ENCODE data around the gene TP73. TPM values are rescaled to one million over a fixed set of nuclear protein-coding genes. Genes with fewer than 3 reads are reported as not detected.

The TP73 gene
- polyA plus RNA-seq, 1 donor from 2014 or later = 0.88 TPM

- no peaks in the 10 kb centered on the region for H3K9me3 Mint-ChIP-seq
- no peak overlapping the region for H3K27ac Mint-ChIP-seq
- H3K27me3 Mint-ChIP-seq = peaks cover 6% of the 10 kb centered on the region
- peaks cover 1% of the 10 kb centered on the region for H3K36me3 Mint-ChIP-seq
- peaks cover 5% of the 10 kb centered on the region in 3 donors for H3K4me1 Mint-ChIP-seq
- H3K4me3 Mint-ChIP-seq = peak overlapping the region; percentile 71 to 90 (median 80)
These were observed 119.1 kb downstream of the TP73 start for GRCh38 chr1:3771108-3772026.

- Mint-ChIP-seq H3K27me3 (peaks cover 4% of the 10 kb centered on the region), H3K27ac (no peak overlapping the region), H3K9me3 (no peaks in the 10 kb centered on the region), H3K4me1 (peaks cover 5% of the 10 kb centered on the region in 3 donors), H3K36me3 (peaks cover 1% of the 10 kb centered on the region), H3K4me3 (peak overlapping the region in 3 of 4 donors; percentile 74 to 90 (median 83))
These were observed 119.9 kb downstream of the TP73 start for GRCh38 chr1:3772027-3772714.

- H3K4me3 Mint-ChIP-seq = peak within 1 kb of the TSS; percentile 52 to 90 (median 78)
- H3K4me1 Mint-ChIP-seq = peaks cover 5% of the 10 kb centered on the region in 3 donors
- H3K27ac Mint-ChIP-seq = no peak within 1 kb of the TSS
- peaks cover 2% of the 10 kb centered on the region for H3K27me3 Mint-ChIP-seq
- no peaks in the 10 kb centered on the region for H3K9me3 Mint-ChIP-seq
- H3K36me3 Mint-ChIP-seq = no peaks in the 10 kb centered on the region
These were observed 120.6 kb downstream of the TP73 start, which contains the start of gene SMIM1 for GRCh38 chr1:3772715-3773571. Gene SMIM1, plus strand, starts transcription at chr1:3772749. Its CDS starts 2,625 bp downstream, at chr1:3775374.

- H3K4me1 Mint-ChIP-seq = peaks cover 5% of the 10 kb centered on the region in 3 donors
- peaks cover 2% of the 10 kb centered on the region for H3K27me3 Mint-ChIP-seq
- H3K27ac Mint-ChIP-seq = no peak overlapping the region
- H3K36me3 Mint-ChIP-seq = no peaks in the 10 kb centered on the region
- H3K9me3 Mint-ChIP-seq = no peaks in the 10 kb centered on the region
- peak overlapping the region; percentile 52 to 84 (median 75) for H3K4me3 Mint-ChIP-seq
These were observed 121.4 kb downstream of the TP73 start for GRCh38 chr1:3773572-3774275.

GRCh38 chr1:3774276-3774945, 122.1 kb downstream of the TP73 start:
- Mint-ChIP-seq H3K36me3 (no peaks in the 10 kb centered on the region), H3K4me3 (peak overlapping the region in 2 of 4 donors; percentile 52 to 65), H3K27ac (no peak overlapping the region)

GRCh38 chr1:3774946-3775489, 122.7 kb downstream of the TP73 start:
- Mint-ChIP-seq H3K9me3 (no peaks in the 10 kb centered on the region), H3K27ac (peak overlapping the region in 1 of 3 donors; percentile 73), H3K27me3 (no peaks in the 10 kb centered on the region), H3K4me3 (peak overlapping the region in 3 of 4 donors; percentile 35 to 80 (median 74)), H3K4me1 (peaks cover 5% of the 10 kb centered on the region in 3 donors), H3K36me3 (no peaks in the 10 kb centered on the region)

More at GRCh38 chr1:3774276-3774945, 122.1 kb downstream of the TP73 start:
- Mint-ChIP-seq H3K9me3 (no peaks in the 10 kb centered on the region), H3K27me3 (no peaks in the 10 kb centered on the region), H3K4me1 (peaks cover 5% of the 10 kb centered on the region in 3 donors)

GRCh38 chr1:3775490-3776230, 123.3 kb downstream of the TP73 start:
- Mint-ChIP-seq H3K27me3 (no peaks in the 10 kb centered on the region), H3K9me3 (no peaks in the 10 kb centered on the region), H3K36me3 (no peaks in the 10 kb centered on the region), H3K4me3 (peak overlapping the region; percentile 56 to 80 (median 68)), H3K27ac (peak overlapping the region in 2 of 3 donors; percentile 47 to 73), H3K4me1 (peaks cover 5% of the 10 kb centered on the region in 3 donors)

GRCh38 chr1:3776231-3776961, 124.1 kb downstream of the TP73 start:
- H3K9me3 Mint-ChIP-seq = no peaks in the 10 kb centered on the region
- peak overlapping the region in 2 of 4 donors; percentile 52 to 62 for H3K4me3 Mint-ChIP-seq
- peaks cover 5% of the 10 kb centered on the region in 3 donors for H3K4me1 Mint-ChIP-seq
- no peak overlapping the region for H3K27ac Mint-ChIP-seq
- no peaks in the 10 kb centered on the region for H3K36me3 Mint-ChIP-seq
- H3K27me3 Mint-ChIP-seq = no peaks in the 10 kb centered on the region

GRCh38 chr1:3777078-3777547, 124.8 kb downstream of the TP73 start:
- Mint-ChIP-seq H3K36me3 (no peaks in the 10 kb centered on the region), H3K27me3 (no peaks in the 10 kb centered on the region)

GRCh38 chr1:3777647-3778589, 125.6 kb downstream of the TP73 start:
- Mint-ChIP-seq H3K4me3 (peak overlapping the region in 1 of 4 donors; percentile 52), H3K27ac (peak overlapping the region in 1 of 3 donors; percentile 16), H3K36me3 (no peaks in the 10 kb centered on the region), H3K27me3 (no peaks in the 10 kb centered on the region), H3K9me3 (no peaks in the 10 kb centered on the region), H3K4me1 (peaks cover 2 to 5% (median 4%) of the 10 kb centered on the region in 3 donors)

More at GRCh38 chr1:3777078-3777547, 124.8 kb downstream of the TP73 start:
- H3K4me1 Mint-ChIP-seq = peaks cover 2 to 5% (median 4%) of the 10 kb centered on the region in 3 donors
- no peaks in the 10 kb centered on the region for H3K9me3 Mint-ChIP-seq
- no peak overlapping the region for H3K27ac Mint-ChIP-seq
- H3K4me3 Mint-ChIP-seq = peak overlapping the region in 1 of 4 donors; percentile 37

- H3K27ac Mint-ChIP-seq = peak overlapping the region in 1 of 3 donors; percentile 16
- peaks cover 2 to 5% (median 4%) of the 10 kb centered on the region in 3 donors for H3K4me1 Mint-ChIP-seq
- H3K9me3 Mint-ChIP-seq = no peaks in the 10 kb centered on the region
- H3K4me3 Mint-ChIP-seq = no peak overlapping the region
- peaks cover 1% of the 10 kb centered on the region for H3K36me3 Mint-ChIP-seq
- H3K27me3 Mint-ChIP-seq = no peaks in the 10 kb centered on the region
These were observed 126.4 kb downstream of the TP73 start for GRCh38 chr1:3778590-3779264.
